Measurements from ENCODE around the gene SKIDA1.

DNA sequence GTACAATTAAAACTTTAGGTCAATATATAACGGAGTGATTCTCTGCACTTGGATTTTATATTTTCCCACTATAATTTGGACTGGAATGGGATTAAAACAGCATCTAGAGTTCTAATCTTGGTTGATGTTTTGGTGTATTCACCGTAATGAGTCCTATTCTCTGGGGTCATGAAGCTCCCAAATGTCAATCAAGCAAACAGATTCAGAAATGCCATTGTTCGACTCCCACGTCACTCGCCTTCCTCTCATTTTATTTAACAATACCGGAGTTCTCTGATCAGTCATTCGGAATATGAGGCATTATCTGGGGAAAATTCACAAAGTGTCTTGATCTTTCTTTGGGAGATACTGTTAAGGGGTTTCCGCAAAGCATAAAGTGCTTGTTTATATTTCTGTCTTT lies 26.5 kb downstream of the SKIDA1 start:
- TF ChIP-seq SIN3A (IDR thresholded peaks at IDR 0.05; ENCODE audit: borderline replicate concordance, insufficient read depth, low read length) (no peak), TAF1 (IDR thresholded peaks at IDR 0.05; ENCODE audit: borderline replicate concordance, insufficient read depth, low read length) (no peak)
- TF ChIP-seq, protein P1, sequence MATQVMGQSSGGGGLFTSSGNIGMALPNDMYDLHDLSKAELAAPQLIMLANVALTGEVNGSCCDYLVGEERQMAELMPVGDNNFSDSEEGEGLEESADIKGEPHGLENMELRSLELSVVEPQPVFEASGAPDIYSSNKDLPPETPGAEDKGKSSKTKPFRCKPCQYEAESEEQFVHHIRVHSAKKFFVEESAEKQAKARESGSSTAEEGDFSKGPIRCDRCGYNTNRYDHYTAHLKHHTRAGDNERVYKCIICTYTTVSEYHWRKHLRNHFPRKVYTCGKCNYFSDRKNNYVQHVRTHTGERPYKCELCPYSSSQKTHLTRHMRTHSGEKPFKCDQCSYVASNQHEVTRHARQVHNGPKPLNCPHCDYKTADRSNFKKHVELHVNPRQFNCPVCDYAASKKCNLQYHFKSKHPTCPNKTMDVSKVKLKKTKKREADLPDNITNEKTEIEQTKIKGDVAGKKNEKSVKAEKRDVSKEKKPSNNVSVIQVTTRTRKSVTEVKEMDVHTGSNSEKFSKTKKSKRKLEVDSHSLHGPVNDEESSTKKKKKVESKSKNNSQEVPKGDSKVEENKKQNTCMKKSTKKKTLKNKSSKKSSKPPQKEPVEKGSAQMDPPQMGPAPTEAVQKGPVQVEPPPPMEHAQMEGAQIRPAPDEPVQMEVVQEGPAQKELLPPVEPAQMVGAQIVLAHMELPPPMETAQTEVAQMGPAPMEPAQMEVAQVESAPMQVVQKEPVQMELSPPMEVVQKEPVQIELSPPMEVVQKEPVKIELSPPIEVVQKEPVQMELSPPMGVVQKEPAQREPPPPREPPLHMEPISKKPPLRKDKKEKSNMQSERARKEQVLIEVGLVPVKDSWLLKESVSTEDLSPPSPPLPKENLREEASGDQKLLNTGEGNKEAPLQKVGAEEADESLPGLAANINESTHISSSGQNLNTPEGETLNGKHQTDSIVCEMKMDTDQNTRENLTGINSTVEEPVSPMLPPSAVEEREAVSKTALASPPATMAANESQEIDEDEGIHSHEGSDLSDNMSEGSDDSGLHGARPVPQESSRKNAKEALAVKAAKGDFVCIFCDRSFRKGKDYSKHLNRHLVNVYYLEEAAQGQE (IDR thresholded peaks at IDR 0.05; ENCODE audit: insufficient read depth in 1 of 2, low read depth in 2 of 2, low read length in 2 of 2) = no peak

Data from PFSK-1 (cell line).